ENCODE results near the gene PTPDC1. TPM values are rescaled to one million over a fixed set of nuclear protein-coding genes. Genes with fewer than 3 reads are reported as not detected.

Gene PTPDC1
- total RNA-seq, 2 experiments from 2014 or later: 4.9 to 5.6 TPM

DNA sequence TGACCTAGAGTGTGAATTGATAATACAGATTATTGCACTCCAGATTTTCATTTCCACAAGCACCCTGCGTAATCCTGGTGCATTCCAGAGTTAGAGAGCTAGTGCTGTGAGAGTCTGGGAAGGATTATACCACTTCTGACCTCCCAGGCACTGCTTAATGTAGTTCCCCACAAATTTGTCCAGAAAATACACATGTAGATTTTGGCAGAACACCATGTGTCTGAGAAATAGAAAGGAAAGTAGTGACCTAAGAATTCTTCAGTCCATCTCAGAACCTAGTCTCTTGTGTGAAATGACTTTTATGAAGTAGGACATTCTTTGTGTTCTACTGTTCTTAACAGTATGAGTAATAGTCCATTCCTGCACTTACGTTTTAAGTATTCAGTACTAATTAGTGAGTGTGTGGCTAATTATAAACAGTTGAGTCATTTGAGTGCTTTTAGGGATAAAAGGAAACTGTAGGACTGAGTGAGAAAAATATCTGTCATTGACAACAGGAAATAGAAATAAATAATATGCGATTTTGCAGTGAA is 27.8 kb upstream of the PTPDC1 start:
- no peaks in the 10 kb centered on the region for H3K27me3 Mint-ChIP-seq
- intact Hi-C loops (cut with micrococcal nuclease): no loop called here
- POLR2A ChIA-PET: no interaction called here
- peaks cover 5% of the 10 kb centered on the region for H3K9me3 Mint-ChIP-seq
- TF ChIP-seq, protein P1, sequence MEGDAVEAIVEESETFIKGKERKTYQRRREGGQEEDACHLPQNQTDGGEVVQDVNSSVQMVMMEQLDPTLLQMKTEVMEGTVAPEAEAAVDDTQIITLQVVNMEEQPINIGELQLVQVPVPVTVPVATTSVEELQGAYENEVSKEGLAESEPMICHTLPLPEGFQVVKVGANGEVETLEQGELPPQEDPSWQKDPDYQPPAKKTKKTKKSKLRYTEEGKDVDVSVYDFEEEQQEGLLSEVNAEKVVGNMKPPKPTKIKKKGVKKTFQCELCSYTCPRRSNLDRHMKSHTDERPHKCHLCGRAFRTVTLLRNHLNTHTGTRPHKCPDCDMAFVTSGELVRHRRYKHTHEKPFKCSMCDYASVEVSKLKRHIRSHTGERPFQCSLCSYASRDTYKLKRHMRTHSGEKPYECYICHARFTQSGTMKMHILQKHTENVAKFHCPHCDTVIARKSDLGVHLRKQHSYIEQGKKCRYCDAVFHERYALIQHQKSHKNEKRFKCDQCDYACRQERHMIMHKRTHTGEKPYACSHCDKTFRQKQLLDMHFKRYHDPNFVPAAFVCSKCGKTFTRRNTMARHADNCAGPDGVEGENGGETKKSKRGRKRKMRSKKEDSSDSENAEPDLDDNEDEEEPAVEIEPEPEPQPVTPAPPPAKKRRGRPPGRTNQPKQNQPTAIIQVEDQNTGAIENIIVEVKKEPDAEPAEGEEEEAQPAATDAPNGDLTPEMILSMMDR (IDR thresholded peaks at IDR 0.05): no peak
- ATAC-seq (no peak), DNase-seq (no peak)
- H3K4me3 Mint-ChIP-seq: no peak overlapping the region
- no peak overlapping the region for H3K27ac Mint-ChIP-seq
- no peaks in the 10 kb centered on the region for H3K36me3 Mint-ChIP-seq (ENCODE audit: low read depth)
- H3K4me1 Mint-ChIP-seq (ENCODE audit: low read depth): no peaks in the 10 kb centered on the region
- CTCF ChIA-PET: interaction anchor here (1.1 to 2.4 kb wide), 2 partner anchors 9 to 54 kb away, joined by 3 to 12 read pairs; no protein-coding TSS in a partner anchor

DNA sequence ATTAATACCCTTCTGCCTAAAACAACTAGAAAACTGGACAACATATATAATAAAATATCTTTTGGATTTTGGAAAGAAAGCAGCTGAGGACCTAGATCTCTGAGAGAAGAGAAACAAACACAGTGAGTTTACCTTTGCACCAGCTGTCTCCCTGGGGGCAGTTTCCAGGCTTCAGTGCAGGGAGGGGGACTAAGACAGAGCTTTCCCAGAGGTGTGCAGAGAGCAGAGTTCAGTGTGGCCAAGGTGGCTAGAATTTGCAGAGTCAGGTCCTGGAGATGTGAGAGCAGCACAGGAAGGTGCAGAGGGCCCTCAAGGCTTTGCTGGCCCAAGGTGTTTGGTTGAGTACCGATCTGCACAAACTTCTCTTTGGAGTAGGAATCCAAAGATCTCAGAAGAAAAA is 26.3 kb upstream of the PTPDC1 start:
- Mint-ChIP-seq H3K4me1 (ENCODE audit: low read depth) (no peaks in the 10 kb centered on the region), H3K27ac (no peak overlapping the region), H3K36me3 (ENCODE audit: low read depth) (peaks cover 6% of the 10 kb centered on the region), H3K27me3 (no peaks in the 10 kb centered on the region), H3K9me3 (peaks cover 14% of the 10 kb centered on the region), H3K4me3 (no peak overlapping the region)
- no peak for ATAC-seq
- TF ChIP-seq, protein P1 (IDR thresholded peaks at IDR 0.05): no peak
- no peak for DNase-seq
- intact Hi-C loops (cut with micrococcal nuclease): no loop called here
- ChIA-PET POLR2A (no interaction called here), CTCF (interaction anchor here (1.1 to 2.4 kb wide), 2 partner anchors 8 to 155 kb away, joined by 4 to 12 read pairs; no protein-coding TSS in a partner anchor)

DNA sequence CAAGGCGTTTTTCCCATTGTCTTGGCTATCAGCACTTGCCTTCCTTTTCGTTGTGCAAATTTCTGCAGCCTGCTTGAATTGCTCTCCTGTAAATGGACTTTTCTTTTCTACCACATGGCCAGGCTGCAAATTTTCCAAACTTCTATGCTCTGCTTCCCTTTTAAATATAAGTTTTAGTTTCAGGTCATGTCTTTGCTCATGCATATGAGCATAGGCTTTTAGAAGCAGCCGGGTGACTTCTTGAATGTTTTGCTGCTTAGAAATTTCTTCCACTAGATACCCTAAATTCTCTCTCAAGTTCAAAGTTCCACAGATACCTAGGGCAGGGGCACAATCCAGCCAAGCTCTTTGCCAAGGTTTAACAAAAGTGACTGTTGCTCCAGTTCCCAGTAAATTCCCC is 22.4 kb upstream of the PTPDC1 start:
- Mint-ChIP-seq H3K36me3 (ENCODE audit: low read depth) (peaks cover 6% of the 10 kb centered on the region), H3K27me3 (no peaks in the 10 kb centered on the region), H3K4me3 (no peak overlapping the region), H3K27ac (no peak overlapping the region), H3K9me3 (peaks cover 14% of the 10 kb centered on the region), H3K4me1 (ENCODE audit: low read depth) (peaks cover 4% of the 10 kb centered on the region)
- no peak for ATAC-seq
- ChIA-PET CTCF (interaction anchor here (1.0 to 6.3 kb wide), 2 partner anchors 29 to 152 kb away, joined by 3 to 178 read pairs; no protein-coding TSS in a partner anchor), POLR2A (no interaction called here)
- TF ChIP-seq, protein P1 (IDR thresholded peaks at IDR 0.05): no peak
- intact Hi-C loops (cut with micrococcal nuclease): no loop called here
- no peak for DNase-seq

DNA sequence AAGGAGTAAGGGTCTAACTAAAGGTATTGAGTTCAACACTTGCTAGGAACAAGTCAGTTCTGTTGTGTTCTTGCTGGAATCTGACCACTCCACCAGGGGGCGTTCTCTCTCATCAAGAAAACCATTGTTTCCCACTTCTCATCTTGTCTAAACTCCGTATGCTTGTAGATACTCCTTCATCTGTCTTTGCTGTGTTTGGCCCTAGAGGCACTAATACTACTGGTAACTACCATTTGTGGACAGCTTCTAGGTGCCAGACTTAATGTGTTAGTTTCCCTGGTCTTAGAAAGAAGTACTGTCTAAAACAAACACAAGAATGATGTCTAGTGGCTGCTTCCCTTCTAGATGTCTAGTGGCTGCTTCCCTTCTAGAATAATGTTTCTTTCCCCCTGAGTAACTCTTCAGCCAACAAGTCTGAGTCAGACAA is 18.7 kb upstream of the PTPDC1 start:
- Mint-ChIP-seq H3K36me3 (ENCODE audit: low read depth) (peaks cover 6% of the 10 kb centered on the region), H3K27me3 (no peaks in the 10 kb centered on the region), H3K4me3 (no peak overlapping the region), H3K4me1 (ENCODE audit: low read depth) (peaks cover 4% of the 10 kb centered on the region), H3K27ac (no peak overlapping the region), H3K9me3 (peaks cover 12% of the 10 kb centered on the region)
- ChIA-PET POLR2A (no interaction called here), CTCF (interaction anchor here (0.6 to 6.3 kb wide), 29 partner anchors 9 to 148 kb away, joined by 3 to 178 read pairs (median 4); no protein-coding TSS in a partner anchor)
- ATAC-seq (peak; percentile 62), DNase-seq (peak; percentile 88)
- intact Hi-C loops (cut with micrococcal nuclease): loop anchor here (1.0 kb wide), 1 partner anchor 148 kb away; no protein-coding TSS in a partner anchor
- TF ChIP-seq, protein P1 (IDR thresholded peaks at IDR 0.05): peak; percentile 92

DNA sequence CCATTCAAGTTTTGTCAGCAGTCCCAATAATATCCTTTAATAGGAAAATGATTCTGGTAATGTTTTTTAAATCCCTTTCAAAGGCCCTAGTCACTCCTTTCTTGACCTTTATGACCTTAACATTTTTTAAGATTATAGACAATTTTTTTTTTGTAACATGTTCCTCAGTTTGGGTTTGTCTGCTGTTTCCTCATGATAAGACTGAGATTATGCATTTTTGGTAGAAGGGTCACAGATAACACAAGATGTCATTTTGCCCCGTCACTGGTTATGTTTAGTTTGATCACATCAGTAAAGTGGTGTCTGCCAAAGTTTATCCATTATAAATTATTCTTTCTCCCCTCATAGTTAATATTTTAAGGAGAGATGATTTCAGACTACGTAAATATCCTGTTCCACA is 16.0 kb upstream of the PTPDC1 start:
- Mint-ChIP-seq H3K27me3 (no peaks in the 10 kb centered on the region), H3K4me1 (ENCODE audit: low read depth) (peaks cover 4% of the 10 kb centered on the region), H3K9me3 (no peaks in the 10 kb centered on the region), H3K36me3 (ENCODE audit: low read depth) (peaks cover 2% of the 10 kb centered on the region), H3K4me3 (no peak overlapping the region), H3K27ac (no peak overlapping the region)
- intact Hi-C loops (cut with micrococcal nuclease): no loop called here
- ATAC-seq: no peak
- TF ChIP-seq, protein P1 (IDR thresholded peaks at IDR 0.05): no peak
- ChIA-PET CTCF (interaction anchor here (1.1 to 6.3 kb wide), 3 partner anchors 144 to 145 kb away, joined by 3 to 178 read pairs (median 6); no protein-coding TSS in a partner anchor), POLR2A (no interaction called here)
- no peak for DNase-seq

Measured in activated CD8-positive, alpha-beta T cell treated with anti-CD3 and anti-CD28 coated beads for 36 hours (primary cell).